A549 (cell line): ENCODE measurements around the gene UBTD2. TPM values are rescaled to one million over a fixed set of nuclear protein-coding genes. Genes with fewer than 3 reads are reported as not detected.
"Not testable (repeated sequence)": the region's sequence is repeated elsewhere in the genome, so short reads cannot be mapped to it uniquely, and the experiment has no call there.

Source experiments
- ATAC-seq, 2 experiments: fragments of 200-7000 bp in 1 of 2; fragments of >200 bp in 1 of 2; cut with Nextera tagmentation in 1 of 2; cut with Tn5 transposase in 1 of 2; 3 replicates each; pipeline versions ENCODE4 v1.8.0 to v1.9.1; 2018 to 2020; ENCODE audit warnings: mild to moderate bottlenecking in 1 of 2, moderate library complexity in 1 of 2
- CTCF ChIA-PET: fragments of 300-600 bp; sonication (Branson Sonifier 250); formaldehyde crosslinking; extraction: SDS; loops from one replicate; lab custom pipeline; 2021; ENCODE audit warnings: antibody characterized with exemption, inconsistent platforms; lab: Yijun Ruan, JAX
- POLR2A ChIA-PET: fragments of 350-600 bp; formaldehyde crosslinking; extraction: SDS; loops from one replicate; lab custom pipeline; 2021; ENCODE audit warnings: antibody characterized with exemption, inconsistent platforms; lab: Yijun Ruan, JAX
- DNase-seq, 2 experiments: peaks; one replicate each; pipeline versions ENCODE4 v3.0.0 to v3.0.0-alpha.2; 2011 to 2016; ENCODE audit warnings: low read depth in 1 of 2, low spot score in 1 of 2
- FAIRE-seq: peaks from 2 replicates; lab custom pipeline; 2011; peaks lifted over from hg19 to GRCh38; lab: Jason Lieb, UNC
- H3K27ac ChIP-seq, 2 experiments: fragments of >200 bp; sonication (Bioruptor Twin); formaldehyde crosslinking; 3 replicates each; pipeline ENCODE4 v1.5.1; 2016 to 2017
- H3K4me1 ChIP-seq: fragments of >200 bp; sonication (Bioruptor Twin); formaldehyde crosslinking; 3 replicates; pipeline ENCODE4 v1.6.1; 2016
- H3K4me2 ChIP-seq: fragments of >200 bp; sonication (Bioruptor Twin); formaldehyde crosslinking; 3 replicates; pipeline ENCODE4 v1.6.1; 2016
- H3K4me3 ChIP-seq: fragments of >200 bp; sonication (Bioruptor Twin); formaldehyde crosslinking; 3 replicates; pipeline ENCODE4 v1.5.1; 2016
- H3K9me3 ChIP-seq: fragments of >200 bp; sonication (Bioruptor Twin); formaldehyde crosslinking; 3 replicates; pipeline ENCODE4 v1.6.1; 2016
- BCL3 ChIP-seq: fragments of >200 bp; sonication (Bioruptor Twin); formaldehyde crosslinking; IDR thresholded peaks from 3 replicates; pipeline ENCODE4 v1.6.1; 2016
- CEBPB ChIP-seq, 2 experiments: fragments of >200 bp in 1 of 2; sonication (Bioruptor Twin) in 1 of 2; formaldehyde crosslinking in 1 of 2; IDR thresholded peaks; 2 replicates each; pipeline ENCODE4 v1.6.1; 2012 to 2016
- EHF ChIP-seq: fragments of 250-450 bp; sonication (Bioruptor Pico); IDR thresholded peaks from 2 replicates; pipeline ENCODE4 v1.5.0; 2020; ENCODE audit warnings: mild to moderate bottlenecking
- ELK1 ChIP-seq: fragments of 150-350 bp; IDR thresholded peaks from 2 replicates; pipeline ENCODE4 v1.6.1; 2014; ENCODE audit warnings: low read depth, mild to moderate bottlenecking, low read length
- EP300 ChIP-seq, 2 experiments: fragments of >200 bp; sonication (Bioruptor Twin); formaldehyde crosslinking; IDR thresholded peaks; 2 replicates in 1 of 2; 3 replicates in 1 of 2; pipeline ENCODE4 v1.6.1; 2016 to 2017
- FOSL2 ChIP-seq, 2 experiments: fragments of 450-650 bp in 1 of 2; fragments of >200 bp in 1 of 2; sonication (Bioruptor Twin) in 1 of 2; formaldehyde crosslinking; IDR thresholded peaks; 2 replicates each; pipeline versions ENCODE4 v1.5.0 to v1.6.1; 2016 to 2020; ENCODE audit warnings: mild to moderate bottlenecking in 1 of 2, moderate library complexity in 1 of 2
- FOXS1 ChIP-seq: fragments of 250-450 bp; sonication (Bioruptor Pico); IDR thresholded peaks from 2 replicates; pipeline ENCODE4 v1.5.0; 2020; ENCODE audit warnings: mild to moderate bottlenecking, moderate library complexity
- HDAC2 ChIP-seq: fragments of 200-600 bp; sonication (generic); IDR thresholded peaks from 2 replicates; pipeline ENCODE4 v1.6.1; 2016
- HES2 ChIP-seq: fragments of >200 bp; sonication (Bioruptor Twin); formaldehyde crosslinking; IDR thresholded peaks from 2 replicates; pipeline ENCODE4 v1.6.1; 2016
- HMGXB4 ChIP-seq: fragments of 250-450 bp; sonication (Bioruptor Pico); IDR thresholded peaks from 2 replicates; pipeline ENCODE4 v1.5.0; 2021; ENCODE audit warnings: mild to moderate bottlenecking, moderate library complexity, borderline replicate concordance
- KDM1A ChIP-seq: fragments of 200-600 bp; sonication (generic); IDR thresholded peaks from 2 replicates; pipeline ENCODE4 v1.6.1; 2016; ENCODE audit warnings: low read depth, mild to moderate bottlenecking
- KDM5A ChIP-seq: fragments of 200-600 bp; sonication (generic); IDR thresholded peaks from 2 replicates; pipeline ENCODE4 v1.6.1; 2016; ENCODE audit warnings: antibody characterized with exemption, mild to moderate bottlenecking
- MAFK ChIP-seq: fragments of 450-650 bp; IDR thresholded peaks from 2 replicates; pipeline ENCODE4 v1.6.1; 2014; ENCODE audit not compliant: partially characterized antibody
- MAX ChIP-seq: IDR thresholded peaks from 2 replicates; pipeline ENCODE4 v1.6.1; 2012
- NFE2L2 ChIP-seq: fragments of 150-350 bp; conservative IDR thresholded peaks from 2 replicates; pipeline ENCODE4 v1.6.1; 2014; ENCODE audit warnings: low read length
- PHF8 ChIP-seq: fragments of 200-600 bp; sonication (generic); IDR thresholded peaks from 2 replicates; pipeline ENCODE4 v1.6.1; 2016; ENCODE audit warnings: low read depth, mild to moderate bottlenecking, antibody characterized with exemption, moderate library complexity, borderline replicate concordance
- POLR2AphosphoS2 ChIP-seq: conservative IDR thresholded peaks from 2 replicates; pipeline ENCODE4 v1.6.1; 2012; ENCODE audit warnings: low read length, improper control_type of control experiment, inconsistent platforms
- RCOR1 ChIP-seq: fragments of 150-350 bp; IDR thresholded peaks from 2 replicates; pipeline ENCODE4 v1.6.1; 2014; ENCODE audit warnings: antibody characterized with exemption, low read length, low read depth
- RFX5 ChIP-seq: fragments of 450-650 bp; IDR thresholded peaks from 2 replicates; pipeline ENCODE4 v1.7.1; 2014; ENCODE audit warnings: antibody characterized with exemption, mild to moderate bottlenecking, moderate library complexity
- RNF2 ChIP-seq: fragments of 200-600 bp; sonication (generic); IDR thresholded peaks from 2 replicates; pipeline ENCODE4 v1.6.1; 2016; ENCODE audit warnings: low read depth, mild to moderate bottlenecking, antibody characterized with exemption, moderate library complexity, borderline replicate concordance
- ZC3H11A ChIP-seq: fragments of 450-650 bp; IDR thresholded peaks from 2 replicates; pipeline ENCODE4 v1.6.1; 2014; ENCODE audit warnings: antibody characterized with exemption, mild to moderate bottlenecking
- ZNF302 ChIP-seq: fragments of 250-450 bp; sonication (Bioruptor Pico); IDR thresholded peaks from 2 replicates; pipeline ENCODE4 v1.9.0; 2021; ENCODE audit warnings: inconsistent platforms, mild to moderate bottlenecking, moderate library complexity
- WGBS: methylation state at CpG from one replicate; pipeline ENCODE4 v1.1.6; 2017; ENCODE audit errors: missing lambda C conversion rate; 5-methylcytosine and 5-hydroxymethylcytosine counted together
- polyA plus RNA-seq, 4 experiments: library from polyadenylated mRNA; depleted of rRNA in 3 of 4; stranded (reverse); fragments of >200 nt; fragmentation: RNase III in 1 of 4; extraction: RNeasy Plus Mini Kit Qiagen cat#74134 plus additional on column Dnase treatment in 1 of 4; gene quantifications; 2 replicates in 3 of 4; 3 replicates in 1 of 4; pipeline ENCODE4 v1.2.3, GENCODE V29; 2011 to 2017

The UBTD2 gene
- polyA plus RNA-seq, 2 of the 4 experiments (the other 2 are of a cell fraction), result 16.4 to 20.9 TPM

- no peak for TF ChIP-seq KDM1A
- no peak for TF ChIP-seq EHF
- no peak for TF ChIP-seq PHF8
These were observed 83.1 kb downstream of the UBTD2 start (continued) for GRCh38 chr5:172200476-172200875.

GRCh38 chr5:172199446-172199845 is 84.1 kb downstream of the UBTD2 start:
- H3K9me3 ChIP-seq, result no peaks in the 10 kb centered on the region
- no peak overlapping the region for H3K4me3 ChIP-seq
- 89% methylated on average over 10 of the region's 10 CpGs for WGBS
- FAIRE-seq (no peak), DNase-seq (no peak)
- CTCF ChIA-PET, result interaction anchor here (1.1 to 5.5 kb wide), 3 partner anchors 10 to 94 kb away, joined by 3 to 49 read pairs (median 4); partner anchors contain the start of gene STK10
- no peak overlapping the region for H3K27ac ChIP-seq
- POLR2A ChIA-PET, result no interaction called here
- no peaks in the 10 kb centered on the region for H3K4me1 ChIP-seq
- H3K4me2 ChIP-seq, result no peak overlapping the region
- TF ChIP-seq RCOR1, result no peak
- TF ChIP-seq ZNF302 (CRISPR knock-in tag), result no peak
- TF ChIP-seq HMGXB4 (CRISPR knock-in tag), result no peak
- no peak for TF ChIP-seq FOSL2 (IDR thresholded peaks at IDR 0.05)
- no peak for TF ChIP-seq FOSL2 (CRISPR knock-in tag; IDR thresholded peaks at IDR 0.05)
- TF ChIP-seq FOXS1 (CRISPR knock-in tag), result no peak
- TF ChIP-seq RFX5, result no peak
- no peak for TF ChIP-seq CEBPB (IDR thresholded peaks at IDR 0.05)
- TF ChIP-seq EP300 (IDR thresholded peaks at IDR 0.05), result no peak
- TF ChIP-seq MAX, result no peak
- no peak for TF ChIP-seq MAFK
- no peak for TF ChIP-seq NFE2L2
- no peak for TF ChIP-seq KDM5A
- no peak for TF ChIP-seq BCL3
- TF ChIP-seq, all 56 proteins: peak for 0
- no peak for ATAC-seq

GRCh38 chr5:172197775-172198174 is 85.8 kb downstream of the UBTD2 start:
- not testable (repeated sequence) for H3K9me3 ChIP-seq, H3K4me1 ChIP-seq
- TF ChIP-seq MAFK, result peak; percentile 79
- TF ChIP-seq, all 56 proteins: peak for 1; not testable (repeated sequence) for 55
- FAIRE-seq, DNase-seq, POLR2A ChIA-PET, H3K4me3 ChIP-seq, ATAC-seq, H3K27ac ChIP-seq, H3K4me2 ChIP-seq: not testable (repeated sequence)
- CTCF ChIA-PET, result interaction anchor here (0.6 to 5.5 kb wide), 2 partner anchors 9 to 72 kb away, joined by 6 to 49 read pairs; partner anchors contain the start of gene STK10
- 72% methylated on average over 4 of the region's 4 CpGs for WGBS

- Histone ChIP-seq H3K27ac (no peak overlapping the region), H3K4me3 (no peak overlapping the region), H3K4me2 (no peak overlapping the region), H3K9me3 (no peaks in the 10 kb centered on the region), H3K4me1 (no peaks in the 10 kb centered on the region)
- TF ChIP-seq HDAC2 (no peak), ELK1 (no peak), HES2 (no peak), ZC3H11A (peak; percentile 80), RNF2 (no peak), MAFK (no peak), POLR2AphosphoS2 (no peak), CEBPB (IDR thresholded peaks at IDR 0.05) (no peak)
- WGBS, result 75% methylated on average over 6 of the region's 6 CpGs
- ChIA-PET CTCF (interaction anchor here (0.7 to 1.2 kb wide), 4 partner anchors 9 to 143 kb away, joined by 3 to 5 read pairs (median 4); no protein-coding TSS in a partner anchor), POLR2A (interaction anchor here (1.0 kb wide), 1 partner anchor 88 kb away, joined by 3 read pairs; the partner anchor contains the start of gene UBTD2)
- DNase-seq, result peak in 1 of 2 experiments; percentile 12
- ATAC-seq, result peak in 1 of 2 experiments; percentile 55; a peak in 2 of 6 replicates
- no peak for FAIRE-seq
These were observed 88.4 kb downstream of the UBTD2 start for GRCh38 chr5:172194985-172195774.
